Astrocyte (in vitro differentiated cells and primary cell): ENCODE measurements around the gene PLEKHA4.

ENCODE experiments used
- CTCF ChIP-seq: IDR thresholded peaks from 2 replicates; pipeline ENCODE4 v1.5.1; 2011; ENCODE audit warnings: low read depth, mild to moderate bottlenecking, inconsistent platforms, low read length, moderate library complexity; ENCODE audit not compliant: insufficient read depth
- EZH2 ChIP-seq: IDR thresholded peaks from 2 replicates; pipeline ENCODE4 v1.6.1; 2012; ENCODE audit warnings: mild to moderate bottlenecking, low read length, inconsistent platforms; ENCODE audit not compliant: insufficient read depth

DNA sequence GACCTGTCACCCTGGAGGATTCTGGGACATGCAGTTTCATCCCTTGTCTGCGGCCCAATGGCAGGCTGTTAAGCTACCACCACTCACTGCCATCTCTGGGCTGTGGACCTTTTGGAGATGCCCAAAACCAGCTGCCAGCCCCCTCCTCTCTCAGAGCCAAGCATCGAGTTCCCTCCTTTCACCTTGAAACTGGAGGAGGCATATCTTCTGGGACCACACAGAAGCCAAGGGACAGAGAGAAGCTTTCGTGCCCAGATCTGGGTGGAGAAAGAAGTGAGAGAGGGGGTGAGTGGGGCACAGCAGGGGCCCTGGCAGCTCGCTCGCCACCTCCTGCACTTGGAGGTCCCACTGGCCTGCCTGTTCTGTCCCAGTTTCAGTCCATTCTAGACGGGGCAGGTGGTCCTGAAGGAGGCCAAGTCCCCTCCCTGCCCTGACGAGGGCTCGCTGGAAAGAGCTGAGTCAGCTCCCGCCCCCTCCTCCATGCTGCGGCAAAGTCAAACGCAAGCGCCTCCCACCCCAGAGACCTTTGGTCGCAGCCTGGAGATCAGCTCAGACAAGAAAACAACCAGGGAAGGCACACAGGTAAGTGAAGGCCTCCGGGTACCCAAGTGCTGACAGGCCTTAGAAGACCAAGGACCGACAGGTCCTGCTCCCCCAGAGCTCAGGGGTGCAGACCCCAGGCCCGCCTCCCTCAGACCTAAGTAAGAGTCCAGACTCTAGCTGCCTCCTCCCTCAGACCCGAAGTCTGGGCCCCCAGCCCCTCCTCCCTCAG, 61.4 kb downstream of the PLEKHA4 start:
- TF ChIP-seq CTCF (no peak), EZH2 (no peak)
